Ovary (tissue), 9 donors: Measurements from ENCODE around the gene ZNF524. TPM values are rescaled to one million over a fixed set of nuclear protein-coding genes. Genes with fewer than 3 reads are reported as not detected.

ENCODE experiments used
- DNase-seq, 5 donors: peaks; one replicate each; pipeline ENCODE4 v3.0.0-alpha.2; 2019 to 2020
- H3K27ac ChIP-seq, 2 donors: fragments of 200-600 bp; one replicate each; pipeline versions ENCODE4 v1.5.1 to v1.8.0; 2019 to 2022
- H3K27me3 ChIP-seq: fragments of 200-600 bp; one replicate; pipeline ENCODE4 v1.8.0; 2022
- H3K36me3 ChIP-seq: fragments of 200-600 bp; sonication (generic); one replicate; pipeline ENCODE4 v1.5.1; 2019
- H3K4me1 ChIP-seq: one replicate; pipeline ENCODE4 v1.8.1; 2013; ENCODE audit warnings: mild to moderate bottlenecking, moderate library complexity; ENCODE audit not compliant: insufficient read depth
- H3K4me3 ChIP-seq: fragments of 200-600 bp; sonication (generic); one replicate; pipeline ENCODE4 v1.5.1; 2017
- H3K9me3 ChIP-seq, 2 donors: fragments of 200-600 bp in 1 of 2; sonication (generic) in 1 of 2; one replicate each; pipeline versions ENCODE4 v1.5.1 to v1.8.1; 2013 to 2019; ENCODE audit warnings: mild to moderate bottlenecking in 1 of 2, moderate library complexity in 1 of 2
- CTCF ChIP-seq, 3 donors: fragments of 450-650 bp in 2 of 3; fragments of 200-600 bp in 1 of 3; IDR thresholded peaks; one replicate each; pipeline versions ENCODE4 v1.5.1 to v1.8.0; 2016 to 2022; ENCODE audit warnings: antibody characterized with exemption in 3 of 3, mild to moderate bottlenecking in 1 of 3
- EP300 ChIP-seq: sonication (generic); formaldehyde crosslinking; IDR thresholded peaks from one replicate; pipeline ENCODE4 v1.6.1; 2017; ENCODE audit warnings: antibody characterized with exemption
- POLR2A ChIP-seq: fragments of 450-650 bp; IDR thresholded peaks from one replicate; pipeline ENCODE4 v1.6.1; 2017; ENCODE audit warnings: antibody characterized with exemption, mild to moderate bottlenecking, moderate library complexity
- WGBS, 3 donors: extraction: QIAGEN DNeasy Blood & Tissue Kit in 1 of 3; methylation state at CpG; one replicate each; pipeline versions ENCODE4 v1.1.5 to v1.1.7; 2013 to 2017; 5-methylcytosine and 5-hydroxymethylcytosine counted together
- intact Hi-C, 4 donors: fragments of 100-400 bp; cut with DNase I; formaldehyde crosslinking; loops; one replicate each; pipeline versions ENCODE4 v1.11.0 to v1.15.1; 2022 to 2023
- polyA plus RNA-seq, 2 donors: library from polyadenylated mRNA; stranded (reverse); fragments of 200-250 nt in 1 of 2; fragments of 350-450 nt in 1 of 2; fragmentation: Illumina TruSeq in 1 of 2; extraction: RNeasy Lipid Tissue Mini Kit (QIAGEN cat#74804) in 1 of 2; gene quantifications; one replicate each; pipeline ENCODE4 v1.2.3, GENCODE V29; 2013 to 2014
- total RNA-seq, 7 donors: library from RNA; depleted of rRNA in 2 of 7; stranded (reverse); fragments of >200 nt in 2 of 7; fragmentation: NEBNext Ultra II Directional in 3 of 7; extraction: Animal tissue kit (Norgen Biotek cat#: 25700) in 3 of 7; gene quantifications; one replicate each; pipeline versions ENCODE4 v1.1.0 to v1.2.4, GENCODE V29; 2016 to 2023
- donor health status: DM: no; HTN: no; CAD: no; lungs with moderate emphysema.
- donor health status: DM: no; HTN: no; CAD: no.
- donor health status: Bipolar disorder and iron deficiency.
- donor health status: DM: yes; HTN: yes; CAD: no.
- donor health status: DM: no; HTN: no; CAD: no.
- donor health status: DM: yes; HTN: yes; CAD: no.

ZNF524 gene
- total and polyA plus RNA-seq, 9 donors, result 0.15 to 28.0 (median 17.8) TPM

DNA sequence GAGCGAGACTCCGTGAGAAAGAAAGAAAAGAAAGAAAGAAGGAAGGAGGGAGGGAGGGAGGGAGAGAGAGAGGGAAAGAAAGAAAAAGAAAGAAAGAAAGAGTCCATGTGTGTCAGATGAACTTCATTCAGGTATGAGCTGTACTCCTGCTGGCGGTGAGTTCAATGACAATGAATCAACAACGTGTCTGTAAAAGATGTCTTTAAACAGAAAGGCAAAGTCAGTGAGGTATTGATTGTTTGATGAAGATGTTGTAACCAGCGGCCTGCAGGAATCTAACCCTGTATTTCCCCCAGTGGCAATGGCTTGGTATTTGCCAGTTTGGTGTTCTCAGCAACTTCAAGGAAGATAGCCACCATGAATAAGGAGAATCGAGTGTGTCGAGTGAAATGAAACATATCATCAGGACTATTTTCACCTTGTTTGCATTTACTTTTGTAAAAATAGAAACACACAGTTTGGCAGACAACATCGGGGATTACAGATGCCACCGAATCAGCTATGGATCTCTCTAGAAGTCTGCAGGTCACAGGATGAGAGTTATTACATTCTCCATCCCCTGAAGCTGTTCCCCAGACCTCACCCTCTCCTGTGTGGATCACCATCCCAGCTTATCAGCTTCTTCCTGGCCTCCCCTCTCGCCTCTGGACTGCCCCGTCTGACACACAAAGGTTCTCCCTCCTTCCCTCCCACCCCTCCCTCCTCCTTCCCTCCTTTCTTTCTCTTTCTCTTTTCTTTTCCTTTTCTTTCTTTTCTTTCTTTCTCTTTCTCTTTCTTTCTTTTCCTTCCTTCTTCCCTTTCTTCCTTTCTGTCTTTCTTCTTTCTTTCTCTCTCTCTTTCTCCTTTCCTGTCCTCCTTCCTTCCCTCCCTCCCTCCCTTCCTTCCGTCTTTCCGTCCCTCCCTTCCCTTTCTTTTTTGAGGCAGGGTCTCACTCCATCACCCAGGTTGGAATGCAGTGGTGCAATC lies 46.6 kb upstream of the ZNF524 start:
- DNase-seq, result no peak
- no peaks in the 10 kb centered on the region for H3K36me3 ChIP-seq
- no peak overlapping the region for H3K4me3 ChIP-seq
- no peaks in the 10 kb centered on the region for H3K9me3 ChIP-seq
- intact Hi-C loops, result no loop called here
- no peak for TF ChIP-seq POLR2A
- TF ChIP-seq CTCF (IDR thresholded peaks at IDR 0.05), result no peak
- TF ChIP-seq EP300, result no peak
- no peak overlapping the region for H3K27ac ChIP-seq
- H3K27me3 ChIP-seq, result no peaks in the 10 kb centered on the region
- no peaks in the 10 kb centered on the region for H3K4me1 ChIP-seq
- 34 to 40% (median 36%) methylated on average over 13 of the region's 13 CpGs for WGBS, 3 donors

GRCh38 chr19:55554302-55554701 lies 45.8 kb upstream of the ZNF524 start:
- no peak overlapping the region for H3K4me3 ChIP-seq
- no peaks in the 10 kb centered on the region for H3K27me3 ChIP-seq
- H3K27ac ChIP-seq, result no peak overlapping the region
- no peaks in the 10 kb centered on the region for H3K4me1 ChIP-seq
- no peaks in the 10 kb centered on the region for H3K9me3 ChIP-seq
- intact Hi-C loops, result no loop called here
- no peaks in the 10 kb centered on the region for H3K36me3 ChIP-seq
- 88 to 93% (median 90%) methylated on average over 9 of the region's 9 CpGs for WGBS, 3 donors
- no peak for DNase-seq
- TF ChIP-seq POLR2A (no peak), EP300 (no peak), CTCF (IDR thresholded peaks at IDR 0.05) (no peak)

DNA sequence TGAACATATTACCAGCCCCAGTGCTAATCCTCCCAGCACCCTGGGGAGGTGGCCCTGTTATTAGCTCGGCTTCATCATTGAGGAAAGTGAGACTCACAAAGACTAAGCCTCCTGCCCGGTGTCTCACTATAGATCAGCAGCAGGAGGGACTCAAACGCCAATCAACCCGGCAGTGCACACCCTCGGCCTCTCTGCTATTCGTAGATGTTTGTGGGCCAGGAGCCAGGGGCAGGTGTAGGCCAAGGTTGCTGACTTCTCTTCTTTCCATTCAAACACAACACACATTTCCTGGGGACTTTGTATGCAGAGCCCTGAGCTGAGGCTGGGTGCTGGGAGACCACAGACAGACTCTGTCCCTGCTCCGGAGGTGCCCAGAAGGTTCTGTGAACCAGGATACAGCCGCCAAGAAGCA lies 45.3 kb upstream of the ZNF524 start:
- H3K4me1 ChIP-seq, result no peaks in the 10 kb centered on the region
- no peak for TF ChIP-seq CTCF (IDR thresholded peaks at IDR 0.05)
- TF ChIP-seq EP300, result no peak
- H3K4me3 ChIP-seq, result no peak overlapping the region
- no peaks in the 10 kb centered on the region for H3K36me3 ChIP-seq
- no peak for DNase-seq
- 75 to 81% (median 76%) methylated on average over 8 of the region's 8 CpGs for WGBS, 3 donors
- intact Hi-C loops, result no loop called here
- no peak overlapping the region for H3K27ac ChIP-seq
- no peaks in the 10 kb centered on the region for H3K27me3 ChIP-seq
- H3K9me3 ChIP-seq, result no peaks in the 10 kb centered on the region

GRCh38 chr19:55559684-55560083 lies 40.4 kb upstream of the ZNF524 start:
- TF ChIP-seq CTCF (IDR thresholded peaks at IDR 0.05) (no peak), EP300 (no peak), POLR2A (no peak)
- H3K4me3 ChIP-seq, result no peak overlapping the region
- H3K4me1 ChIP-seq, result no peaks in the 10 kb centered on the region
- no peak overlapping the region for H3K27ac ChIP-seq
- no peaks in the 10 kb centered on the region for H3K36me3 ChIP-seq
- intact Hi-C loops, result loop anchor here in 1 of 4 donors (5.0 kb wide), 1 partner anchor 1487 kb away; no protein-coding TSS in a partner anchor
- no peak for DNase-seq
- no peaks in the 10 kb centered on the region for H3K9me3 ChIP-seq
- WGBS, 3 donors, result 76 to 81% (median 77%) methylated on average over 9 of the region's 9 CpGs
- no peaks in the 10 kb centered on the region for H3K27me3 ChIP-seq
